GM12878 (cell line): ENCODE results near the gene AHNAK. TPM values are rescaled to one million over a fixed set of nuclear protein-coding genes. Genes with fewer than 3 reads are reported as not detected.

Experiments
- ATAC-seq: fragments of 200-7000 bp; cut with Tn5 transposase; 3 replicates; pipeline ENCODE4 v1.9.1; 2020; ENCODE audit warnings: mild to moderate bottlenecking, moderate library complexity
- BruUV-seq: library from RNA; stranded (reverse); fragments of 400-500 nt; replicated peaks from 2 replicates; lab custom pipeline; 2021; lab: Mats Ljungman, UMichigan
- CTCF ChIA-PET: fragments of 300-600 bp; sonication (Branson Sonifier 250); formaldehyde crosslinking; extraction: SDS; loops from one replicate; lab custom pipeline; 2021; ENCODE audit warnings: inconsistent platforms; lab: Yijun Ruan, JAX
- POLR2A ChIA-PET: fragments of 350-600 bp; formaldehyde crosslinking; extraction: SDS; loops from one replicate; lab custom pipeline; 2021; ENCODE audit warnings: inconsistent platforms; lab: Charles Lee
- RAD21 ChIA-PET: fragments of 300-600 bp; sonication (Branson Sonifier 250); formaldehyde crosslinking; loops from one replicate; lab custom pipeline; 2023; ENCODE audit warnings: antibody characterized with exemption; ENCODE audit not compliant: unreplicated experiment; lab: Charles Lee
- SMC1A ChIA-PET: fragments of 300-600 bp; sonication (Branson Sonifier 250); formaldehyde crosslinking; loops from one replicate; lab custom pipeline; 2023; ENCODE audit not compliant: unreplicated experiment, uncharacterized antibody; lab: Charles Lee
- DNase-seq: peaks from one replicate; pipeline ENCODE4 v3.0.0-alpha.2; 2011; ENCODE audit warnings: low read depth, low spot score
- FAIRE-seq: peaks from 3 replicates; lab custom pipeline; 2011; peaks lifted over from hg19 to GRCh38; lab: Jason Lieb, UNC
- H2AFZ ChIP-seq: 2 replicates; pipeline ENCODE4 v1.6.0; 2011; ENCODE audit warnings: low read depth, low read length, control low read depth; ENCODE audit not compliant: control insufficient read depth
- H3K27ac ChIP-seq: 2 replicates; pipeline ENCODE4 v1.5.1; 2011; ENCODE audit warnings: control low read depth; ENCODE audit not compliant: control insufficient read depth, insufficient read depth
- H3K27me3 ChIP-seq, 2 experiments: replicated peaks in 1 of 2; 2 replicates each; pipeline versions ENCODE4 v1.6.0 to v1.6.1; 2011; ENCODE audit warnings: low read length in 1 of 2; ENCODE audit not compliant: control insufficient read depth in 2 of 2, insufficient read depth in 2 of 2
- H3K36me3 ChIP-seq, 2 experiments: 2 replicates each; pipeline ENCODE4 v1.5.1; 2011; ENCODE audit warnings: low read length in 1 of 2; ENCODE audit not compliant: control insufficient read depth in 2 of 2, insufficient read depth in 2 of 2
- H3K4me1 ChIP-seq: 2 replicates; pipeline ENCODE4 v1.6.1; 2011; ENCODE audit warnings: mild to moderate bottlenecking, low read length, moderate library complexity, mixed read lengths; ENCODE audit not compliant: control insufficient read depth, insufficient read depth
- H3K4me2 ChIP-seq: 2 replicates; pipeline ENCODE4 v1.6.0; 2011; ENCODE audit warnings: control low read depth; ENCODE audit not compliant: control insufficient read depth, insufficient read depth
- H3K4me3 ChIP-seq: fragments of 200-600 bp; sonication (generic); 2 replicates; pipeline ENCODE4 v1.5.1; 2016
- H3K79me2 ChIP-seq: 2 replicates; pipeline ENCODE4 v1.6.0; 2011; ENCODE audit warnings: low read length; ENCODE audit not compliant: control insufficient read depth, insufficient read depth
- H3K9ac ChIP-seq: 2 replicates; pipeline ENCODE4 v1.8.0; 2011; ENCODE audit warnings: low read length, control low read depth, mixed read lengths; ENCODE audit not compliant: control insufficient read depth, insufficient read depth
- H3K9me3 ChIP-seq: replicated peaks from 3 replicates; pipeline ENCODE4 v1.5.1; 2011; ENCODE audit warnings: mild to moderate bottlenecking, low read length; ENCODE audit not compliant: control insufficient read depth, insufficient read depth
- H4K20me1 ChIP-seq: 2 replicates; pipeline ENCODE4 v1.6.0; 2011; ENCODE audit not compliant: control insufficient read depth, insufficient read depth
- ASH2L ChIP-seq: fragments of 300-600, 200-600 bp; sonication (generic); IDR thresholded peaks from 2 replicates; pipeline ENCODE4 v1.6.1; 2017; ENCODE audit warnings: low read depth, mild to moderate bottlenecking, borderline replicate concordance
- BRCA1 ChIP-seq: IDR thresholded peaks from 2 replicates; pipeline ENCODE4 v1.6.1; 2011; ENCODE audit warnings: low read depth, low read length, improper control_type of control experiment
- CEBPB ChIP-seq, 2 experiments: fragments of 150-350 bp in 1 of 2; IDR thresholded peaks; 2 replicates each; pipeline ENCODE4 v1.6.1; 2012 to 2014; ENCODE audit warnings: low read depth in 2 of 2, low read length in 2 of 2, borderline replicate concordance in 1 of 2, inconsistent platforms in 1 of 2
- EZH2 ChIP-seq: IDR thresholded peaks from 2 replicates; pipeline ENCODE4 v1.6.1; 2012; ENCODE audit warnings: low read depth, mild to moderate bottlenecking, control low read depth, inconsistent platforms, low read length, borderline replicate concordance; ENCODE audit not compliant: control insufficient read depth
- IRF4 ChIP-seq: IDR thresholded peaks from 2 replicates; pipeline ENCODE4 v1.6.1; 2011; ENCODE audit warnings: low read depth, low read length
- whole genome bisulfite sequencing: methylation state at CpG from one replicate; pipeline ENCODE4 v1.1.6; 2016; ENCODE audit warnings: low lambda C conversion rate; ENCODE audit not compliant: insufficient replicate concordance, insufficient coverage; ENCODE audit errors: missing lambda C conversion rate; 5-methylcytosine and 5-hydroxymethylcytosine counted together
- in situ Hi-C: fragments of 300-500 bp; cut with MboI; formaldehyde crosslinking; loops from 9 replicates; pipeline ENCODE4 v1.14.3; 2018; ENCODE audit warnings: mixed read lengths
- intact Hi-C: fragments of 100-400 bp; cut with micrococcal nuclease; formaldehyde crosslinking; loops from one replicate; pipeline ENCODE4 v1.14.2; 2022; ENCODE audit not compliant: unreplicated experiment
- polyA plus RNA-seq, 11 experiments: library from polyadenylated mRNA; depleted of rRNA in 4 of 11; unstranded in 6 of 11; stranded (reverse) in 5 of 11; fragments of >200 nt; fragmentation: Nextera tagmentation in 4 of 11; fragmentation: Illumina TruSeq in 1 of 11; extraction: Ambion mirVana in 4 of 11; extraction: Trizol in 1 of 11; gene quantifications; 1 replicate in 1 of 11; 2 replicates in 10 of 11; pipeline versions ENCODE4 v1.2.1 to v1.2.3, GENCODE V29; 2011 to 2016; ENCODE audit warnings: inconsistent platforms in 2 of 11, missing spikeins in 2 of 11, low read depth in 1 of 11
- total RNA-seq, 4 experiments: library from RNA; depleted of rRNA in 3 of 4; stranded (reverse); fragments of >200 nt in 3 of 4; fragmentation: Illumina TruSeq in 1 of 4; extraction: Trizol in 1 of 4; gene quantifications; 2 replicates each; pipeline versions ENCODE4 v1.2.1 to v1.2.3, GENCODE V29; 2013 to 2021
- TF ChIP-seq, protein P1 (sequence below): IDR thresholded peaks from 2 replicates; pipeline ENCODE4 v1.6.1; 2011; ENCODE audit warnings: borderline replicate concordance, low read depth, mild to moderate bottlenecking, moderate library complexity, mixed read lengths, low read length; ENCODE audit not compliant: insufficient read depth; ENCODE audit errors: extremely low read length

Gene AHNAK
- total and polyA plus RNA-seq, 10 of the 15 experiments (the other 5 are each of a cell fraction or from before 2014, with no cell fraction given): 0.76 to 90.3 (median 19.4) TPM

DNA sequence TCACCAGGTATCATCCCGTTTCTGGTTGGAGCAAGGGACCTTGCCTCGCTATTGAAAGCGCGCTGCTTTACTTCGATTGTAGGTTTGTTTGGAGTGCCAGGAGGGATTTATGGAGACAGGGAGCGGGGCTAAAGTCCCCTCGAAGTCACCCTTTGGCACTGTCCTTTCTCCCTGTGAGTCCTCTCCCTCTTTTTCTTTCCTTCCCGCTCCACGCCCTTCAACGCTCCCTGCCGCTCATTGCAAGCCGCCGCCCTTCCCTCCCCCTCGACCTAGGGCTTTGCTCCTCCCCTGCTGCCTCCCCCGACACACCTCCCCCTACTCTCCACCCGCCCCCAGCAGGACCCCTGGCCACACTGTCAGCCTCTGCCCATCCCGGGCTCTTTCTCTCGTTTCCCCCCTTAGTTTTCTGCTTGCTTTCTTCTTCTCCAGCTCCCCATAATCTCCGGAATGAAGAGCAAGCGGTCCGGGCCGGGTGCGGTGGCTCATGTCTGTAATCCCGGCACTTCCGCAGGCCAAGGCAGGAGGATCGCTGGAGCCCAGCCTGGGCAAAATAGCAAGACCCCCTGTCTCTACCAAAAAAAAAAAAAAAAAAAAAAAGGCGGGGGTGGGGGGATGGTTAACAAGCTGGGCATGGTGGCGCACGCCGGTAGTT is 41.0 kb downstream of the AHNAK start:
- Histone ChIP-seq H3K4me3 (no peak overlapping the region), H3K9me3 (no peaks in the 10 kb centered on the region), H3K27ac (no peak overlapping the region), H3K79me2 (no peaks in the 10 kb centered on the region), H3K4me1 (no peaks in the 10 kb centered on the region), H3K36me3 (no peaks in the 10 kb centered on the region), H3K9ac (no peak overlapping the region), H4K20me1 (no peaks in the 10 kb centered on the region), H3K4me2 (no peak overlapping the region), H3K27me3 (peaks cover 0 to 5% of the 10 kb centered on the region in 2 experiments; a peak in 1 of 4 replicates), H2AFZ (no peak overlapping the region)
- intact Hi-C loops (no loop called here), in situ Hi-C loops (no loop called here)
- ATAC-seq (no peak), FAIRE-seq (no peak), DNase-seq (no peak)
- ChIA-PET SMC1A (no interaction called here), RAD21 (interaction anchor here (3.3 kb wide), 1 partner anchor 37 kb away, joined by 10 read pairs; no protein-coding TSS in a partner anchor), POLR2A (no interaction called here), CTCF (interaction anchor here (0.6 kb wide), 1 partner anchor 284 kb away, joined by 4 read pairs; no protein-coding TSS in a partner anchor)
- no TSS peak for BruUV-seq
- 32% methylated on average over 24 of the region's 30 CpGs for WGBS
- TF ChIP-seq BRCA1: no peak
- TF ChIP-seq EZH2: no peak
- TF ChIP-seq, protein P1, sequence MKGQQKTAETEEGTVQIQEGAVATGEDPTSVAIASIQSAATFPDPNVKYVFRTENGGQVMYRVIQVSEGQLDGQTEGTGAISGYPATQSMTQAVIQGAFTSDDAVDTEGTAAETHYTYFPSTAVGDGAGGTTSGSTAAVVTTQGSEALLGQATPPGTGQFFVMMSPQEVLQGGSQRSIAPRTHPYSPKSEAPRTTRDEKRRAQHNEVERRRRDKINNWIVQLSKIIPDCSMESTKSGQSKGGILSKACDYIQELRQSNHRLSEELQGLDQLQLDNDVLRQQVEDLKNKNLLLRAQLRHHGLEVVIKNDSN: no peak
- no peak for TF ChIP-seq ASH2L
- no peak for TF ChIP-seq IRF4
- TF ChIP-seq CEBPB (IDR thresholded peaks at IDR 0.05; ENCODE audit: borderline replicate concordance in 1 of 2, low read depth in 2 of 2, low read length in 2 of 2): no peak
